Lower leg skin (tissue), 4 donors: ENCODE results near the gene ZNF367. TPM values are rescaled to one million over a fixed set of nuclear protein-coding genes. Genes with fewer than 3 reads are reported as not detected.

Experiments used
- DNase-seq, 2 donors: peaks; one replicate each; pipeline ENCODE4 v3.0.0-alpha.2; 2019; ENCODE audit warnings: low spot score in 2 of 2
- H3K4me3 ChIP-seq: fragments of 200-600 bp; sonication (generic); 2 replicates; pipeline ENCODE4 v1.5.1; 2017; ENCODE audit warnings: mild to moderate bottlenecking, low read depth; ENCODE audit not compliant: poor library complexity, severe bottlenecking
- POLR2A ChIP-seq, 2 donors: fragments of 450-650 bp; IDR thresholded peaks; one replicate each; pipeline ENCODE4 v1.6.1; 2016 to 2017; ENCODE audit warnings: antibody characterized with exemption in 2 of 2, mild to moderate bottlenecking in 1 of 2, moderate library complexity in 1 of 2
- WGBS, 2 donors: methylation state at CpG; one replicate each; pipeline ENCODE4 v1.1.5; 2018; 5-methylcytosine and 5-hydroxymethylcytosine counted together
- intact Hi-C: fragments of 100-400 bp; cut with DNase I; formaldehyde crosslinking; loops from one replicate; pipeline ENCODE4 v1.15.0; 2023; ENCODE audit warnings: low total_unique reads
- total RNA-seq, 4 donors: library from RNA; depleted of rRNA; stranded (reverse); fragments of >200 nt; gene quantifications; one replicate each; pipeline ENCODE4 v1.1.0, GENCODE V29; 2016
- TF ChIP-seq, protein P1 (sequence below), 3 donors: fragments of 450-650 bp; IDR thresholded peaks; one replicate each; pipeline ENCODE4 v1.5.1; 2016; ENCODE audit warnings: antibody characterized with exemption in 3 of 3, mild to moderate bottlenecking in 3 of 3, moderate library complexity in 2 of 3

ZNF367 gene
- total RNA-seq, 4 donors from 2014 or later, result 0.93 to 3.0 (median 1.8) TPM

GRCh38 chr9:96408409-96409280 is 9.5 kb downstream of the ZNF367 start:
- intact Hi-C loops, result no loop called here
- 75 to 77% methylated on average over 9 of the region's 9 CpGs for WGBS, 2 donors
- no peak for DNase-seq
- no peak overlapping the region for H3K4me3 ChIP-seq
- TF ChIP-seq, protein P1, sequence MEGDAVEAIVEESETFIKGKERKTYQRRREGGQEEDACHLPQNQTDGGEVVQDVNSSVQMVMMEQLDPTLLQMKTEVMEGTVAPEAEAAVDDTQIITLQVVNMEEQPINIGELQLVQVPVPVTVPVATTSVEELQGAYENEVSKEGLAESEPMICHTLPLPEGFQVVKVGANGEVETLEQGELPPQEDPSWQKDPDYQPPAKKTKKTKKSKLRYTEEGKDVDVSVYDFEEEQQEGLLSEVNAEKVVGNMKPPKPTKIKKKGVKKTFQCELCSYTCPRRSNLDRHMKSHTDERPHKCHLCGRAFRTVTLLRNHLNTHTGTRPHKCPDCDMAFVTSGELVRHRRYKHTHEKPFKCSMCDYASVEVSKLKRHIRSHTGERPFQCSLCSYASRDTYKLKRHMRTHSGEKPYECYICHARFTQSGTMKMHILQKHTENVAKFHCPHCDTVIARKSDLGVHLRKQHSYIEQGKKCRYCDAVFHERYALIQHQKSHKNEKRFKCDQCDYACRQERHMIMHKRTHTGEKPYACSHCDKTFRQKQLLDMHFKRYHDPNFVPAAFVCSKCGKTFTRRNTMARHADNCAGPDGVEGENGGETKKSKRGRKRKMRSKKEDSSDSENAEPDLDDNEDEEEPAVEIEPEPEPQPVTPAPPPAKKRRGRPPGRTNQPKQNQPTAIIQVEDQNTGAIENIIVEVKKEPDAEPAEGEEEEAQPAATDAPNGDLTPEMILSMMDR (IDR thresholded peaks at IDR 0.05), result no peak
- TF ChIP-seq POLR2A (IDR thresholded peaks at IDR 0.05), result no peak

GRCh38 chr9:96400132-96400910 is 17.8 kb downstream of the ZNF367 start:
- H3K4me3 ChIP-seq, result no peak overlapping the region
- no peak for TF ChIP-seq POLR2A (IDR thresholded peaks at IDR 0.05)
- TF ChIP-seq, protein P1 (IDR thresholded peaks at IDR 0.05), result no peak
- intact Hi-C loops, result no loop called here
- DNase-seq, result peak in 1 of 2 donors; percentile 21

DNA sequence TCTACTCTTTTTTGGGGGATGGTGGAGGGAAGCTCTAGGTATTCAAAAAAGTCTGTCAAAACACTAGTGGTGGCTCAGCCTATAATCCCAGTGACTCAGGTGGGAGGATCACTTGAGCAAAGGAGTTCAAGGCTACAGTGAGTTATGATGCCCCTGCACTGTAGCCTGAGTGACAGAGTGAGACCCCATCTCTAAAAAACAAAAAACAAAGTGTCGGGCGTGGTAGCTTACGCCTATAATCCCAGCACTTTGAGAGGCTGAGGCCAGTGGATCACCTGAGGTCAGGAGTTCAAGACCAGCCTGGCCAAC is 18.9 kb downstream of the ZNF367 start:
- TF ChIP-seq, protein P1 (IDR thresholded peaks at IDR 0.05), result no peak
- TF ChIP-seq POLR2A (IDR thresholded peaks at IDR 0.05), result no peak
- H3K4me3 ChIP-seq, result no peak overlapping the region
- intact Hi-C loops, result no loop called here
- no peak for DNase-seq
- WGBS, 2 donors, result 87 to 96% methylated on average over 3 of the region's 3 CpGs

- TF ChIP-seq, protein P1 (IDR thresholded peaks at IDR 0.05), result no peak
- TF ChIP-seq POLR2A (IDR thresholded peaks at IDR 0.05), result no peak
- DNase-seq, result no peak
- intact Hi-C loops, result no loop called here
- WGBS, 2 donors, result 69 to 81% methylated on average over 3 of the region's 3 CpGs
- H3K4me3 ChIP-seq, result no peak overlapping the region
Observed at GRCh38 chr9:96398582-96399324, 19.4 kb downstream of the ZNF367 start.

- H3K4me3 ChIP-seq, result no peak overlapping the region
- no peak for DNase-seq
- TF ChIP-seq POLR2A (IDR thresholded peaks at IDR 0.05), result no peak
- TF ChIP-seq, protein P1 (IDR thresholded peaks at IDR 0.05), result no peak
- intact Hi-C loops, result no loop called here
- 93 to 94% methylated on average over 2 of the region's 2 CpGs for WGBS, 2 donors
Observed at GRCh38 chr9:96395964-96396363, 22.2 kb downstream of the ZNF367 start.
